Tibial nerve (tissue), 4 donors: ENCODE data around the gene TGDS.

Experiments used
- EP300 ChIP-seq, 2 donors: sonication (generic); formaldehyde crosslinking; IDR thresholded peaks; one replicate each; pipeline ENCODE4 v1.6.1; 2017; ENCODE audit warnings: antibody characterized with exemption in 2 of 2, mild to moderate bottlenecking in 1 of 2
- POLR2A ChIP-seq, 2 donors: fragments of 450-650 bp; IDR thresholded peaks; one replicate each; pipeline ENCODE4 v1.6.1; 2017; ENCODE audit warnings: antibody characterized with exemption in 2 of 2, mild to moderate bottlenecking in 2 of 2, moderate library complexity in 2 of 2
- TF ChIP-seq, protein P1 (sequence below), 5 experiments: fragments of 200-600 bp in 3 of 5; fragments of 450-650 bp in 2 of 5; sonication (generic) in 3 of 5; IDR thresholded peaks; one replicate each; pipeline ENCODE4 v1.5.1; 2016 to 2019; ENCODE audit warnings: antibody characterized with exemption in 5 of 5, mild to moderate bottlenecking in 3 of 5, moderate library complexity in 2 of 5

DNA sequence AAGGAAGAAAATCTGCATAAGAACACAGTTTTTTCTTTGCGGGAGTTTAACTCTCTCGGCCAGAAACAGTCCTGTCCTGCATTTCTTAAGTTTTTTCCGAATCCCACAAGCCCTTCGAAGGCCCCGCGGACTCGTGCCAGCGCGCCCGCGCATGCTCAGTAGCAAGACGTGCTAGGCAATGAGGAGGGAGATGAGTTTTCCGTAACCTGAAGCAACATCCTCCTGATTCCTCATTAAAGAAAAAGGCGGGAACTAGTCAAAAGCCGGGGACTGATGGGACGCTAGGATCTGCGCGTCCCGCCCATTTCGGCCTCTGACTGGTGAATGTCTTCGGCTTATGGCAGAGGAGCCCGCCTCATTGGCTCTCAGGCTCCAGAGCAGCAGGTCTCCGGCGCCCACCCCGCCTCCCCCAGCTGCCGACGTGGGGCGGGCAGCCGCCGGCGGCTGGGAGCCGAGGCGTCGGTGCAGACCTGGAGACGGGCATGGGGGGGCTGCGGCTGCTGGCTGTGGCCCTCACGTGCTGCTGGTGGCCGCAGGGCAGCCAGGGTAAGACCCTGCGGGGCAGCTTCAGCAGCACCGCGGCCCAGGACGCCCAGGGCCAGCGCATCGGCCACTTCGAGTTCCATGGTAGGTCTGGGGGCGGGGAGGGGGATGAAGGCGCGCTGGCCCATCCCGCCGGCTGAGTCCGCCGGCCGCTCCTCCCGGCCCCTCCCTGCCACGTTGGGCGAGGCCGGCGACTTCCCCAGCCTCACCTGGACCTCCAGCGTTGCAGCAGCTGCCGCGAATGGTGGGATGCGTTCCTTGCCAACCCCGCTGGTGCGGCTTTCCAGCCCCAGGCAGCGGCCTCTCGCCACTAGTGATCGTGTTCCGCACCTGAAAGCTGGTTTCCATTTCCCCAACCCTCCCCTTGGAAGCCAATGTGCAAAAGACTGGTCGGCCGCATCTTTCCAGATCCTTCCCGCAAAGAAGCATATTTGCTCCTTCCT is 5.8 kb upstream of the TGDS start, which contains the start of gene GPR180:
- TF ChIP-seq, protein P1, sequence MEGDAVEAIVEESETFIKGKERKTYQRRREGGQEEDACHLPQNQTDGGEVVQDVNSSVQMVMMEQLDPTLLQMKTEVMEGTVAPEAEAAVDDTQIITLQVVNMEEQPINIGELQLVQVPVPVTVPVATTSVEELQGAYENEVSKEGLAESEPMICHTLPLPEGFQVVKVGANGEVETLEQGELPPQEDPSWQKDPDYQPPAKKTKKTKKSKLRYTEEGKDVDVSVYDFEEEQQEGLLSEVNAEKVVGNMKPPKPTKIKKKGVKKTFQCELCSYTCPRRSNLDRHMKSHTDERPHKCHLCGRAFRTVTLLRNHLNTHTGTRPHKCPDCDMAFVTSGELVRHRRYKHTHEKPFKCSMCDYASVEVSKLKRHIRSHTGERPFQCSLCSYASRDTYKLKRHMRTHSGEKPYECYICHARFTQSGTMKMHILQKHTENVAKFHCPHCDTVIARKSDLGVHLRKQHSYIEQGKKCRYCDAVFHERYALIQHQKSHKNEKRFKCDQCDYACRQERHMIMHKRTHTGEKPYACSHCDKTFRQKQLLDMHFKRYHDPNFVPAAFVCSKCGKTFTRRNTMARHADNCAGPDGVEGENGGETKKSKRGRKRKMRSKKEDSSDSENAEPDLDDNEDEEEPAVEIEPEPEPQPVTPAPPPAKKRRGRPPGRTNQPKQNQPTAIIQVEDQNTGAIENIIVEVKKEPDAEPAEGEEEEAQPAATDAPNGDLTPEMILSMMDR (IDR thresholded peaks at IDR 0.05): no peak
- peak; percentile 54 to 79 for TF ChIP-seq POLR2A (IDR thresholded peaks at IDR 0.05)
- TF ChIP-seq EP300 (IDR thresholded peaks at IDR 0.05): peak; percentile 68 to 71
